Skin epidermis (tissue), 12 donors: ENCODE measurements around the gene DCUN1D1.

Experiments
- H3K27ac ChIP-seq, 21 experiments: fragments of 200-600 bp; sonication (generic) in 11 of 21; one replicate each; pipeline ENCODE4 v1.5.0; 2020; ENCODE audit warnings: mild to moderate bottlenecking in 3 of 21, inconsistent platforms in 2 of 21, moderate library complexity in 2 of 21
- H3K4me3 ChIP-seq, 7 experiments: fragments of 200-600 bp; sonication (generic) in 2 of 7; one replicate each; pipeline ENCODE4 v1.5.0; 2020; ENCODE audit warnings: inconsistent platforms in 2 of 7, mild to moderate bottlenecking in 2 of 7, moderate library complexity in 1 of 7

DCUN1D1 gene

GRCh38 chr3:182978387-182978786, 2.0 kb downstream of the DCUN1D1 start:
- no peak overlapping the region for H3K4me3 ChIP-seq
- peak overlapping the region in 1 of 21 experiments; percentile 2 for H3K27ac ChIP-seq

- Histone ChIP-seq H3K27ac (no peak overlapping the region), H3K4me3 (no peak overlapping the region)
Measured at GRCh38 chr3:182973047-182973446, 7.3 kb downstream of the DCUN1D1 start.

- H3K4me3 ChIP-seq: no peak overlapping the region
Measured at GRCh38 chr3:182972387-182972786, 8.0 kb downstream of the DCUN1D1 start.

GRCh38 chr3:182971637-182972036, 8.7 kb downstream of the DCUN1D1 start:
- H3K27ac ChIP-seq: no peak overlapping the region
- no peak overlapping the region for H3K4me3 ChIP-seq

More at GRCh38 chr3:182972387-182972786, 8.0 kb downstream of the DCUN1D1 start:
- H3K27ac ChIP-seq: no peak overlapping the region

GRCh38 chr3:182970811-182971418, 9.4 kb downstream of the DCUN1D1 start:
- H3K27ac ChIP-seq: no peak overlapping the region

GRCh38 chr3:182969853-182970252, 10.5 kb downstream of the DCUN1D1 start:
- Histone ChIP-seq H3K27ac (no peak overlapping the region), H3K4me3 (no peak overlapping the region)

More at GRCh38 chr3:182970811-182971418, 9.4 kb downstream of the DCUN1D1 start:
- H3K4me3 ChIP-seq: no peak overlapping the region

- no peak overlapping the region for H3K27ac ChIP-seq
Measured at GRCh38 chr3:182969277-182969676, 11.1 kb downstream of the DCUN1D1 start.

GRCh38 chr3:182967218-182968204, 12.8 kb downstream of the DCUN1D1 start:
- peak overlapping the region in 2 of 21 experiments; percentile 5 to 49 for H3K27ac ChIP-seq
- H3K4me3 ChIP-seq: no peak overlapping the region

More at GRCh38 chr3:182969277-182969676, 11.1 kb downstream of the DCUN1D1 start:
- H3K4me3 ChIP-seq: no peak overlapping the region

GRCh38 chr3:182965861-182966366, 14.4 kb downstream of the DCUN1D1 start:
- Histone ChIP-seq H3K4me3 (no peak overlapping the region), H3K27ac (no peak overlapping the region)

GRCh38 chr3:182964179-182964578, 16.2 kb downstream of the DCUN1D1 start:
- Histone ChIP-seq H3K27ac (no peak overlapping the region), H3K4me3 (no peak overlapping the region)

GRCh38 chr3:182962166-182962565, 18.2 kb downstream of the DCUN1D1 start:
- Histone ChIP-seq H3K27ac (no peak overlapping the region), H3K4me3 (no peak overlapping the region)

- no peak overlapping the region for H3K4me3 ChIP-seq
- no peak overlapping the region for H3K27ac ChIP-seq
Measured at GRCh38 chr3:182959474-182960350, 20.6 kb downstream of the DCUN1D1 start.

GRCh38 chr3:182957676-182958266, 22.6 kb downstream of the DCUN1D1 start:
- Histone ChIP-seq H3K4me3 (no peak overlapping the region), H3K27ac (no peak overlapping the region)

- H3K4me3 ChIP-seq: no peak overlapping the region
- no peak overlapping the region for H3K27ac ChIP-seq
Measured at GRCh38 chr3:182957226-182957625, 23.1 kb downstream of the DCUN1D1 start.

- no peak overlapping the region for H3K4me3 ChIP-seq
- no peak overlapping the region for H3K27ac ChIP-seq
Measured at GRCh38 chr3:182954553-182955235, 25.6 kb downstream of the DCUN1D1 start.

GRCh38 chr3:182949688-182950087, 30.6 kb downstream of the DCUN1D1 start:
- no peak overlapping the region for H3K27ac ChIP-seq
- no peak overlapping the region for H3K4me3 ChIP-seq

GRCh38 chr3:182948305-182948704, 32.0 kb downstream of the DCUN1D1 start:
- Histone ChIP-seq H3K4me3 (no peak overlapping the region), H3K27ac (no peak overlapping the region)

GRCh38 chr3:182947888-182948287, 32.5 kb downstream of the DCUN1D1 start:
- no peak overlapping the region for H3K27ac ChIP-seq
- H3K4me3 ChIP-seq: no peak overlapping the region

GRCh38 chr3:182941719-182942118, 38.6 kb downstream of the DCUN1D1 start:
- Histone ChIP-seq H3K27ac (no peak overlapping the region), H3K4me3 (no peak overlapping the region)
